ENCODE results near the gene IKBIP. TPM values are rescaled to one million over a fixed set of nuclear protein-coding genes. Genes with fewer than 3 reads are reported as not detected.
"Not testable (repeated sequence)": the region's sequence is repeated elsewhere in the genome, so short reads cannot be mapped to it uniquely, and the experiment has no call there.

Gene IKBIP
- total RNA-seq, 1 donor from 2014 or later = 19.6 TPM

DNA sequence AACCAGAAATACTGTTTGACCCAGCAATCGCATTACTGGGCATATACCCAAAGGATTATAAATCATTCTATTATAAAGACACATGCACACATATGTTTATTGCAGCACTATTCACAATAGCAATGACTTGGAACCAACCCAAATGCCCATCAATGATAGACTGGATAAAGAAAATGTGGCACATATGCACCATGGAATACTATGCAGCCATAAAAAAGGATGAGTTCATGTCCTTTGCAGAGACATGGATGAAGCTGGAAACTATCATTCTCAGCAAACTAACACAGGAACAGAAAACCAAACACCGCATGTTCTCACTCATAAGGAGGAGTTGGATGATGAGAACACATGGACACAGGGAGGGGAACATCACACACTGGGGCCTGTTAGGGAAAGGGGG, 67.8 kb downstream of the IKBIP start:
- not testable (repeated sequence) for DNase-seq (ENCODE audit: low read depth in 2 of 2)

DNA sequence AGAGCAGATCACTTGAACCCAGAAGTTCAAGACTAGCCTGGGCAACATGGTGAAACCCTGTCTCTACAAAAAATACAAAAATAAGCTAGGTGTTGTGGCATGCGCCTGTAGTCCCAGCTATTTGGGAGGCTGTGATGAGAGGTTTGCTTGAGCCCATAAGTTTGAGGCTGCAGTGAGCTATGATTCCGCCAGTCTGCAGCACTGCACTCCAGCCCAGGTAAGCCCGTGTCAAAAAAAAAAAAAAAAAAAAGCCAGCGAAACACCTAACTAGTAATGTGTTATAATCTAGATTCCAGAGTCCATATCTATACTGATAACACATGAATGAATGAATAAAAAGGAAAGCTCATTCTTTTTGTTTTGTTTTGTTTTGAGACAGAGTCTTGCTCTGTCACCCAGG, 69.6 kb downstream of the IKBIP start:
- DNase-seq (ENCODE audit: low read depth in 2 of 2) = no peak

Other genes starting within 250 kb of the IKBIP start
- 36.1 and 55.1 TPM in 2 replicates for gene TMPO, start 129.2 kb downstream of the IKBIP start, total RNA-seq
- 339 and 462 TPM in 2 replicates for gene SLC25A3, start 51.1 kb downstream of the IKBIP start, total RNA-seq
- gene APAF1, start 502 bp upstream of the IKBIP start, total RNA-seq = 19.8 and 23.8 TPM in 2 replicates